Activated CD8-positive, alpha-beta memory T cell treated with anti-CD3 and anti-CD28 coated beads, Interleukin-2, amount 50 U/mL, for 1 hour (primary cell): ENCODE data around the gene SLC2A3.
"Not testable (repeated sequence)": the region's sequence is repeated elsewhere in the genome, so short reads cannot be mapped to it uniquely, and the experiment has no call there.

Source experiments
- DNase-seq: peaks from one replicate; pipeline ENCODE4 v3.0.0-alpha.2; 2020; ENCODE audit errors: extremely low read depth

The SLC2A3 gene

DNA sequence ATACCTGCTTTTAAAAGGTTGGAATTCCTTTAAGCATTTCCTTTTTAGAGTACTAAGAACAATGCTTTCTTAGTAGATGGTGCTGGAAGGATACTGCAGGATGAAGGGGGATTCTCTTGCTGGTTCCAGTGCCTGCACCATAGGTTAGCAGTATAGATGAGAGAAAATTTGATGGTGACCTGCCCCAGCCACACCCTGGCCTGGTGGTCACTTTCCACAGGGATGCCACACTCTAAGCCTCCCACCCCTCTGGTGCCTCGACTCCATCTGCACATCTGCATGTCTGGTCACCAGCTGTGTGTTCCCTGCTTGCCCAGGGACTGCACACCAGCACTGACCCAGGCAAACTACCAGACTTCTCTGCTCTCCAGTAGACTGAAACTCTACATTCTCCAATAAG lies 19.1 kb downstream of the SLC2A3 start:
- DNase-seq, result no peak

DNA sequence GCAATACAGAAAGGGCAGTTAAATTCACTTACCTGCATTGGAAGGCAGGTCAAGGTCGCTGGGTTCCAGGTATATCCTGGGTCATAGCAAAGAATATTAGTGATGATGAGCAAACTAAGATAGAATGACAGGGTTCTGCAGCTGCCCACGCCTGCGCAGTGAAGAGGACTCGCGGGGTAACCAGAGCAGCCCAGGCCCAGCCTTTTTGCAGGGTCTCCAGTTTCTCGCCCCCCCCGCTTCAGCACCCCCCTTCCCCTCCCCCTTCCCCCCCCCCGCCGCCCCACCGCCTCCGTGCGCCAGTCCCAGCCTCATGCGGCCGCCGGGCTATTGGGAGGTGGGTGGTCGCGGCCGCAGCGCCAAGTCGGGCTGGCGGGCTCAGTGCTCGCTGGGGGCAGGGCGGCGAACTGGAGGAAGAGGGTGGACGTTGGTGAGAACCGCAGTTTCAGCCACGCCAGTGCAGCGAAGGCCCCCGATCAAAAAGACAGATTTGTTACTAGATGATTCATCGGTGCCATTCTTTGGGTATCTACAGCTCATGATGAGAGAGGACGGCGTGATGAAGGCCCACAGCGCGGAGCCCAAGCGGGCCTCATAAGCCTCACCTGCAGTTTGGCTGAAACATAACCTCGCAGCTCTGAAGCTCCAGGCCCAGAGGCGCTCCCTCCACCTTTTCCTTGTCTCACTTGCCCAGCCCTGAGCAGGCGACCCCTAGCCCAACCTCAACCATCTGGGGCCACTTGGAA lies 20.2 kb downstream of the SLC2A3 start:
- no peak for DNase-seq

DNA sequence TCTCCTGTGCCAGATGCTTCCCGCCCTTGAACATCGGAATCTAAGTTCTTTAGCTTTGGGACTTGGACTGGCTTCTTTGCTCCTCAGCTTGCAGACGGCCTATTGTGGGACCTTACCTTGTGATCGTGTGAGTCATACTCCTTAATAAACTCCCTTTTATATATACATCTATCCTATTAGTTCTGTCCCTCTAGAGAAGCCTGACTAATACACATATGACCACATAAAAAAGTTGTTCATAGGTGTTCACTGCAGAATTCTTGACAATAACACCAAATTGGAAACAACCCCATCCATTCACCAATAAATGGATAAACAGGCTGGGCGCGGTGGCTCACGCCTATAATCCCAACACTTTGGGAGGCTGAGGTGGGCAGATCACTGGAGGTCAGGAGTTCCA lies 25.9 kb downstream of the SLC2A3 start:
- not testable (repeated sequence) for DNase-seq

DNA sequence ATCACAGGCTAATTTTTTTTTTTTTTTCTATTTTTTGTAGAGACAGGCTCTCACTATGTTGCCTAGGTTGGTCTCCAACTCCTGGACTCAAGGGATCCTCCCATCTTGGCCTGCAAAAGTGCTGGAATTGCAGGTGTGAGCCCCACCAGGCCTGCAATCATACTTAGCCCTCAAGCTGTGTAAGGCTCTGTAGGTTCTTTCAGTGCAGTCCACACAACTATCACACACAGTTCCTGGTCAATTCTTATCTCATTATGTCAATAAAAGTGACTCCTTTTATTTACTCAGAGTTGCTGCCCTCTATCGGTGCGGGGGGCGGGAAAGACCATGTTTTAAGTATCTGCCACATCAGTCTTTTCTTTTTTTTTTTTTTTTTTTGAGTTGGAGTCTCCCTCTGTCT lies 29.0 kb downstream of the SLC2A3 start:
- no peak for DNase-seq

DNA sequence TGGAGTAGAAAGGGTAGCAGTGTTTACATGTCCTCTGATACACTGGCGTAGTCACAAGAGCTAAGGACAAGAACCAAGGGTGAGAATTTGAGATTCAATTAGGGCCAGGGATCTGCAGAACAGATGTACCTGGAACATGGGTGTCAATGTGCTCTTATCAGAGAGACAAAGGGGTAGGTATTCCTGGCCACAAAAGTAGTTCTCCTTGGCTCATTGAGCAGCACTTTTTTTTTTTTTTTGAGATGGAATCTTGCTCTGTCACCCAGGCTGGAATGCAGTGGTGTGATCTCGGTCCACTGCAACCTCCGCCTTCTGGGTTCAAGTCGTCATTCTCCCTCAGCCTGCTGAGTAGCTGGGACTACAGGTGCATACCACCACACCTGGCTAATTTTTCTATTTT lies 29.7 kb downstream of the SLC2A3 start:
- not testable (repeated sequence) for DNase-seq

DNA sequence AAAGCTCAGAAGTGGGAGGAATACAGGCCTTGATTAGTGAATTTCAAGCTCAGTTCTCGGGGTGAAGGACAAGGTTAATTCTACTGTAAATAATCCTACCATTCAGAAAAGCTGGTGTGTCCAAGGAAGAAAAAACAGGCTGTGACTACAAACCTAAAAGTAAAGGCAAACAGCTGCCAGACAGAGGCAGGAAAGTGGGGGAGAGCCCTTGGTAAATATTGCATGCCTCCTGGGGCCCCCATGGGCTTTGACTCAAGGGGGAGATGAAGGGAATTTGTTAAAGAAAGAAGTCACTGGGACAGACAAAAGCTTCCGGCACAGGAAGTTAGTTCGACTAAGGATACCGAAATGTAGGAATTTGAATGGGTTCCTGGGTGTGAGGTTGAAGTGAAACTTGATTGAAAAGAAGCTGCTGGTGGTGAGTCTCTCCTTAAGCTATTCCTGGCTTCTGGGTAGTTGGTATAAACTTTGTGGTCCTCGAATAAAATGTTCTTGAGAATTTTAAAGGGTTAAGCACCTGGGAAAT lies 30.3 kb downstream of the SLC2A3 start:
- not testable (repeated sequence) for DNase-seq

DNA sequence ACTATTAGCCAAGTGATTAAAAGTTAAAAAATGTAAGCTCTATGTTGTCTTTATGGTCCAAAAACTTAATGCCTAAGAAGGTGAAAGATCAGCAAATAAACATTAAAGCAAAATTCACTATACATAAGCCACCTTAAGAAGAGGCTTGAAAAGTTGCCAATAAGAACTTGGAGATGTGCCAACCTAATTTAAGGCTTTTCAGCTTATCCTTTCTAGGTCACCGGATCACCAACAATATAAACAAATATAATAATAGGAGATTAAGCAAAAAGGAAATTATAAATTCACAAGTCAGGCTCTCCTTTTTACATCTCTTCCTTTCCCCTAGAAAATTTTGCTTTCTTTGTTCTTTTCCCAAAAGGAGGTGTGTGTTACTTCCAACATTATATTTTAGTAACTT lies 30.9 kb downstream of the SLC2A3 start:
- no peak for DNase-seq

DNA sequence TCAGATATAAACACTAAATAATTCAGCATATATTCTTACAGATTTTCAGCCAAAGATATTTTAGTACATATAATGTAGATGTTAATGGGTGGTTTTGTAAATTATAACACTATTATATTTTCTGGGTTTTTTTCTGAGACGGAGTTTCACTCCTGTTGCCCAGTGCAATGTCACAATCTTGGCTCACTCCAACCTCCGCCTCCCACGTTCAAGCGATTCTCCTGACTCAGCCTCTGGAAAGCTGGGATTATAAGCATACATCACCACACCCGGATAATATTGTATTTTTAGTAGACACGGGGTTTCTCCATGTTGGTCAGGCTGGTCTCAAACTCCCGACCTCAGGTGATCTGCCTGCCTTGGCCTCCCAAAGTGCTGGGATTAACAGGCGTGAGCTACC lies 33.6 kb downstream of the SLC2A3 start:
- DNase-seq, result not testable (repeated sequence)

DNA sequence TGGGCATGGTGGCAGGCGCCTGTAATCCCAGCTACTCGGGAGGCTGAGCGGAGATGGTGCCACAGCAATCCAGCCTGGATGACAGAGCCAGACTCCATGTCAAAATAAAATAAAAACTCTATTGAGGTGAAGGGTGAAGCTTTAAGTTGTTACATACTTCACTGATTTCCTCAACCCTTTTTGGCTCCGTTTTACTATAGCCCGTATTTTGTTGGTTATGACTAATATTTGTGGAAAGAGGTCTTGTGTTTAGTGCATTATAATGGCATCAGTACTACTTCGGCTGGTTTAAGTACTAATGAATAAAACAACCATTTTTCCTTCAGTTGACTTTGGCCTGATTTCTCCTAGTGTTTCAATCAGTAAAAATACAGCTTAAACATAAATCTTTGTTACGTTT lies 36.2 kb downstream of the SLC2A3 start:
- no peak for DNase-seq

DNA sequence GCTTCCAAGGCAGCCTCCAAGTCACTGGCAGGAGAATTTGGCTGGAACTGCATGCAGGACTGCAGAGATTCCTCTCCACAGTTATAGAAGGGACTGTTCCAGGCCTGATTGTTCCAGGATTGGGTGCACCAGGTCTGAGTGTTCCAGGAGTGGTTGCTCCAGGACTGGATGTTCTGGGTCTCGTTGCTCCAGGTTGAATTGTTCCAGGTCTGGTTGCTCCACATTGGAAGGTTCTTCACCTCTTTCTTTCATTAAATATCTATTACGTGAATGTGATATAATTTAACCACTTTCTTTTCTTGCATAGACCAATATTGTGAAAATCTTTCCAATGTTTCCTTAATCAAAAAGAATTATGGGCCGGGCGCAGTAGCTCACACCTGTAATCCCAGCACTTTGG lies 39.3 kb downstream of the SLC2A3 start:
- not testable (repeated sequence) for DNase-seq

DNA sequence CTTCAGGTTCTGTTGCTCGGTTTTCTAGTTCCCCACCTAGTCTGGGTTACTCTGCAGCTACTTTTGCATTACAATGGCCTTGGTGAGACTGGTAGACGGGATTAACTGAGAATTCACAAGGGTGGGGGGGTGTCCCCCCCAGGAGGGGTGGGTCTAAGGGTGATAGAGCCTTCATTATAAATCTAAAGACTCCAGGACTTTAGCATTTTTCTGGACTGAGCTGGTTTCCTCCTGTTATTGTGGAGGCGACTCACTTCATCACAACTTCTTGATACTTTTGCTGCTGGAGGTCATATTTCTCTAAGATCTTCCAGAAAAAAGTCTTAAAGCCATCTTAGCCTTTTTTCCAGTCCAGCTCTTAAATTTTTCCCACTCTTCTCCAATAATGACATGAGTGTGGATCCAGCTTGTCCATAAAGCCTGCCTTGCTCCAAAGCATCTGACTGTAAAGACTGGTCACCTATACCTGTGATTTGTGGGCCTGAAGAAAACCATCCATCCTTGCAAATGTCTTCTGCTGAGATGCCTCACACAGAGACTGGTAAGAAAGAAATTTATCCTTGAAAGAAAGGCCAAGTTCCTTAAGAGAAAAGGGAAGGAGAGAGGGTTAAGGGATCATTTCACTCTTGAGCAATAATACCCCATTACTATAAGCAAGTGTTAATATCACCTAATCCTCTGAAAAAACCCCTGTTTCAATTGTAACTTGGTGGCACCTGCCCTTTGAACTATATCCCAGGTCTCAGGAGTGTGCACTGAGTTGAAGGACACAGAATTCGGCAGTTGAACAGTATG lies 43.6 kb downstream of the SLC2A3 start:
- DNase-seq, result no peak

DNA sequence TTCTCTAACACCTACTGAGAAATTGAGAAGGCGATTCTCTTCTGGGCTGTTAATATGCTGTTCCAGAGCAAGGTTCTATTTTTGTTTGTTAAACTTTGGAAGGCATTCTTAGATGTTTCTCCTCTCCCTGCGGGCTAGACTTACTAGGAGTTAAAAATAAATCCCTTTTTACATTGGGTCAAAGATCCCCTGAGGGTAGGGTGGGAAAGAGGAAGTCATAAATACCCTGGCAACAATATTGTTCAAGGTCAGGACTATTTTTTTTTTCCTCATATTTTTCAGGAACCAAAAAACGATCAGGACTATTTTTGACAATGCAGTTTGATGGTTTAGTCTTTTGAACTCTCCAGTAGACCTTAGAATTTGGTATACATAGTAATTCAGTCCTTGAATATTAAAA lies 51.3 kb downstream of the SLC2A3 start:
- DNase-seq, result no peak

DNA sequence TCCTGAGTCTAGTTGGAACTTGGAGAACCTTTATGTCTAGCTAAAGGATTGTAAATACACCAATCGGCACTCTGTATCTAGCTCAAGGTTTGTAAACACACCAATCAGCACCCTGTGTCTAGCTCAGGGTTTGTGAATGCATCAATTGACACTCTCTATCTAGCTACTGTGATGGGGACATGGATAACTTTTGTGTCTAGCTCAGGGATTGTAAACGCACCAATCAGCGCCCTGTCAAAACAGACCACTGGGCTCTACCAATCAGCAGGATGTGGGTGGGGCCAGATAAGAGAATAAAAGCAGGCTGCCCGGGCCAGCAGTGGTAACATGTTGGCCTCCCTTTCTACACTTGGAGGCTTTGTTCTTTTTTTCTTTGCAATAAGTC lies 54.3 kb downstream of the SLC2A3 start:
- DNase-seq, result not testable (repeated sequence)

DNA sequence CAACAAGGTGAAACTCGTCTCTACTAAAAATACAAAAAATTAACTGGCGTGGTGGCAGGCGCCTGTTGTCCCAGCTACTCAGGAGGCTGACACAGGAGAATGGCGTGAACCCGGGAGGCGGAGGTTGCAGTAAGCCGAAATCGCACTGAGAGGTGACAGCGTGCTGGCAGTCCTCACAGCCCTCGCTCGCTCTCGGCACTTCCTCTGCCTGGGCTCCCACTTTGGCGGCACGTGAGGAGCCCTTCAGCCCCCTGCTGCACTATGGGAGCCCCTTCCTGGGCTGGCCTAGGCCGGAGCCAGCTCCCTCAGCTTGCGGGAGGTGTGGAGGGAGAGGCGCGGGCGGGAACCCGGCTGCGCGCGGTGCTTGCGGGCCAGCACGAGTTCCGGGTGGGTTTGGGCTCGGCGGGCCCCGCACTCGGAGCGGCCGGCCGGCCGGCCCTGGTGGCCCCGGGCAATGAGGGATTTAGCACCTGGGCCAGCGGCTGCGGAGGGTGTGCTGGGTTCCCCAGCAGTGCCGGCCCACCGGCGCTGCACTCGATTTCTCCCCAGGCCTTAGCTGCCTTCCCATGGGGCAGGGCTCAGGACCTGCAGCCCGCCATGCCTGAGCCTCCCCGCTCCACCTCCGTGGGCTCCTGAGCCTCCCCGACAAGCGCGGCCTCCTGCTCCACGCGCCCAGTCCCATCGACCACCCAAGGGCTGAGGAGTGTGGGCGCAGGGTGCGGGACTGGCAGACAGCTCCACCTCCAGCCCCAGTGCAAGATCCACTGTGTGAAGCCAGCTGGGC lies 54.8 kb downstream of the SLC2A3 start:
- DNase-seq, result not testable (repeated sequence)

DNA sequence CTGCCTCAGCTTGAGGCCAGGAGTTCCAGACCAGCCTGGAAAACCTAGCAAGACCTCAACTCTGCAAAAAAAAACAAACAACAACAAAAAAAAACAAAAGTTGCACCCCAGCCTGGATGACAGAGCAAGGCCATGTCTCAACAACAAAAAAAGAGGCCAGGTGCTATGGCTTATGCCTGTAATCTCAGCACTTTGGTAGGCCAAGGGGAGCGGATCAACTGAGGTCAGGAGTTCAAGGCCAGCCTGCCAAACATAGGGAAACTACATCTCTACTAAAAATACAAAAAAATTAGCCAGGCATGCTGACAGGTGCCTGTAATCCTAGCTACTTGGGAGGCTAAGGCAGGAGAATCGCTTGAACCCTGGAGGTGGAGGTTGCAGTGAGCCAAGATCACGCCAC lies 56.7 kb downstream of the SLC2A3 start:
- no peak for DNase-seq

DNA sequence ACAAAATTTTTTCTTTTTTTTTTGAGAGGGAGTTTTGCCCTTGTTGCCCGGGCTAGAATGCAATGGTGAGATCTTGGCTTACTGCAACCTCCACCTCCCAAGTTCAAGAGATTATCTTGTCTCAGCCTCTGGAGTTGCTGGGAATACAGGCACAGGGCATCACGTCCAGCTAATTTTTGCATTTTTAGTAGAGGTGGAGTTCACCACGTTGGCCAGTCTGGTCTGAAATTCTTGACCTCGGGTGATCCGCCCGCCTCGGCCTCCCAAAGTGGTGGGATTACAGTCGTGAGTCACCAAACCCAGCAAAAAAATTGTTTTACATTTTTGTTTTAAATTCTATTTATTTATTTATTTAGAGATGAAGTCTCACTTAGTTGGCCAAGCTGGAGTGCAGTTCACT lies 58.6 kb downstream of the SLC2A3 start:
- DNase-seq, result no peak

DNA sequence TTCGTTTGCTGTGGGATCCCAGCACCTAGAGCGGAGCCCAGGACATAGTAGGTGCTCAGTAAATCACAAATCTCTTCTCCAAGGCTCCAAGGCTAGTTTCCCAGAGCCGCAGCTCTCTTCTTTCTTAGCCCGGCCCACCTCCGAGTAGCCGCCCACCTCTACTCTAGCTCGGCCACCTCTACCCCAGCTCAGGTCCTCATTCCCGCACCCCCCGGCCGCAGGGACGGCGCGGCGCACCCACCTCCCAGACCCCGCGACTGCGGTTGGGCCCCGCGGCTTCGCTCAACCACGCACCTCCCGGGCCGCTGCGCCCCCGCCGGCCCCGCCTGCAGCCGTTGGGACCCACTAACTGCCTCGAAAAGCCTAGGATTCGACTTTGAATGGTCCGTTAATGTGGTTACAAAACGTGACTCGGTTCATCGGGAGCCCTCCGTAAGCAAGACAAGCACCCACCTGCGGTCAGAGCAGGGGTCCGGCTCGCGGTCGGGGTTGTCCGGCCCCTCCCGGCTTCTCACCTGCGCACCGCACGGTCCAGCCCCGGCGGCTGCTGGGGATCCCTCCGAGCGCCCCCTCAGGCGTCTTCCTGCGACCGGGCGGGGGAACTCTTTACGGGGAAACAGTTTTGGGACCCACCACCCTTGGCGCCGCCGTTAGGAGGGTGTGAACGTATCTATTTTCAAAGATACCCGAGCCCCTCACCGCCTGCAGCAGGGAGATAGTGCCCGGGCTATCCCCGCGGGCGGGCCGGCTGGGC lies 63.2 kb downstream of the SLC2A3 start, which contains the start of gene SLC2A14:
Gene SLC2A14 (minus strand): TSS at position 350 of the 754 bp plus-strand sequence. CDS start 3,035 bp downstream, outside the sequence.
- no peak for DNase-seq

DNA sequence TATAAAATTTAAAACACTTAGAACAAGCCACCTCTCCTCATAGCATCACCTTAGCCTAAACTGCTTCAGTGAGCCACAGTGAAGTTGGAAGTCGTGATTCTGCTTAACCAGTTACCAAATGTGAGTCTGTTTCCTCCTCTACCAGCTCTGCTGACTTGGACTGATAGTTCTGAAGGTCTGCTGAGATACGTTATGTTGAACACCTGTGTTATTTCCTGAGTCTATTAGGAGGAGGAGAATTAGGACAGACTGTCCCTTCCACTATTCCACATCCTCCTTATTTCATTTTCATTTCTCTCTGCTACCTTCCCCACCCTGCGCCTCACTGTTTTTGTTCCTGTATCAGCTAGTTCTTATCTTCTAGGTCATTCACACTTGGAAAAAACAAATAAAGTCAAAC lies 65.7 kb downstream of the SLC2A3 start:
- DNase-seq, result no peak
